Ecto neural progenitor cell (in vitro differentiated cells): ENCODE results near the gene ENAH.

Source experiments
- DNase-seq: peaks from one replicate; pipeline ENCODE4 v3.0.0-alpha.2; 2018; ENCODE audit warnings: low spot score

The ENAH gene

DNA sequence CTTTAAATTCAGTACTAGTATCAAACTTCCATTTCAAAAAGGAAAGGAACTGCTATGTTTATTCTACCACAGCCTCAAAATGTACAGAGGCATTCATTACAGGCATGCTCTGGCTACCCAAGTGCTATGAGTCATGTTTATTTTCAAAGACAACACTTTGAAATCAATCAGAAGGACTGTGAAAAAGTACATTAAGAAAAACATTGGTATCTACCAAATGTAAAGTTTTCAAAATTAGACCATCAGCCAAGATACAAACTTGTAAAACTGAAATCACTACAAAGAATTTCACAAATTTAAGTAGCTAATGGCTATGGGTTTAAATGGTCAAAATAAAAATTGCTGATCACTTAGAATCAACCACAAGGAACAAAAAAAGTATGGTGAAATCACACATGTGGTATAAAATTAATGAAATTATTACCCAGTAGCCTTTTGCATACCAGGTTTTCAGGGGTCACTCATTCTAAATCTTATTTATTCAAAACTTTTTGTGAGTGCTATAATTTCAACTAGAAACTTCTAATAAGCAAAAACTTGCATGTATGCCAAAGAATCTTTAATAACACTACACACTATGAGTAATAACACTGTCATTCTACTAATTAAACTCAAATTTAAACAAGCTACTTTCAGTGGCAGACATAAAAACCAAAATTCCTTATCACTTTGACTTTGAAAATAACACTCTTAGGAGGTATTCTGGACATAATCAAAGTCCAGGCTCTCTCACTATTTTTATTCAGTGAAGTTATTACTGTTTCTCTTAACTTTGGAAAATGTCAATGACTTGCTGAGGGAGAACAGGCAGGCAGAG, 49.2 kb downstream of the ENAH start:
- no peak for DNase-seq

DNA sequence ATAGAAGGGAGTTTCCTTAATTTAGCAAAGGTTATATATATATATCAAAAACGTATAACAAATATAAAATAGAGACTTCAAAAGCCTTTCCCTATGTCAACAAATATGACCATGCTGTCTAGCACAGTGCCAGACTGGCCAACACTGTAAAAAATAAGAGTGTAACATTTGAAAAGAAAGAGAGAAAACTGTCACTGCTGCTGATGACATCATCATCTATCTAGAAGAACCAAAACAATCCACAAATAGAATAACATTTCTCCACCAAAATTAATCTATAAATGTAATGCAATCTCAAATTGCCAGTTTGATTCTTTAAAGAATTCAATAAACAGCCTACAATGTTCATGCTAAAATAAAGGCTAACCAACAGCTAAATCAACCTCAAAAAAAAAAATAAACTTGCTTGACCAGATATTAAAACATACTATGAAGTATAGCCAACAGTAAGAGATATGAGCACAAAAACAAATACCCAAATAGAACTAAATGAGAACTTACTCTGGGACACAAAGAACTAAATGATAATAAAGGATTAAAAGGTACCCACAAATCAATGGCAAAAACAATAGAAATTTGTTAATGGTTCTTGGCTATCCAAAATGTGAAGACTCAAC, 50.2 kb downstream of the ENAH start:
- no peak for DNase-seq

- DNase-seq: no peak
Measured at GRCh38 chr1:225601902-225602589, 50.9 kb downstream of the ENAH start.

- no peak for DNase-seq
Measured at GRCh38 chr1:225598847-225599246, 54.1 kb downstream of the ENAH start.

- DNase-seq: no peak
Measured at GRCh38 chr1:225597926-225598575, 54.9 kb downstream of the ENAH start.

DNA sequence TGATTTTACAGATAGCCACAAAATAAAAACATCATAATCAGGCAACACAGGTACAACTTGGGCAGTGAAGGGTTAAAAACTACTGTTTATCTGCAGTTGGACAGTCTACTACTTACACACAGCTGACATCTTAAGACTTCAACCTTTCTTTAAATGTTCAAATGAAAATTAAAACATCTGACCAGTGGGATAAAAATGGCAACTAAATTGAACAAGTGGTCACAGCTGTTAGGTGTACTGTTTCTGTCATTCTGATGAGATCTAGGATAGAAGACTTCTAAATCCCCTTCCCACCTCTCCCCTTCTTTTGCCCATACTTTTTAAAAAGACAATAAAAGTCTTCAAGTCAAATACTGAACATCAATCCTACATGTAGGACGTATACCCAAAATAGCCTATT, 56.2 kb downstream of the ENAH start:
- DNase-seq: no peak

- DNase-seq: no peak
Measured at GRCh38 chr1:225595974-225596551, 56.9 kb downstream of the ENAH start.

GRCh38 chr1:225595452-225595851, 57.5 kb downstream of the ENAH start:
- no peak for DNase-seq

DNA sequence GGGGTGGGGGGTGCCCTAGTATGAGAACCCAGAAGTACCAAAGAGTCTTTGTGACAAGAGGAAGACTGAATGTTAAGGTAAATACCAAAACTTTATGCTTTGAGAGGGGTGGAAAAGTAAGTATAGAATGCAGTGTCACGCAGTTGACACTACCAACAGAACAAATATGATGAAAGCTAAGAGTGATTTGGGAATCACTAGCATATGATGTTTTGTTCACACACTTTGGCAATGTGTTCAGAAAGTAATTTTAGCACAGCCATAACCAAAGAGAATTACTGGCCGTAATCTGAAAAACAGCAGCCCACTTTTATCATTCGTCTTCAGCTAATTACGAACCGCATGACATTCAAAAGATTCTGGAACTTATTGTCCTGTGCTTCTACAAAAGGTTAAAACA, 59.5 kb downstream of the ENAH start:
- DNase-seq: no peak

GRCh38 chr1:225592362-225593025, 60.4 kb downstream of the ENAH start:
- no peak for DNase-seq

- no peak for DNase-seq
Measured at GRCh38 chr1:225587310-225587709, 65.6 kb downstream of the ENAH start.

GRCh38 chr1:225581186-225581585, 71.7 kb downstream of the ENAH start:
- DNase-seq: no peak

DNA sequence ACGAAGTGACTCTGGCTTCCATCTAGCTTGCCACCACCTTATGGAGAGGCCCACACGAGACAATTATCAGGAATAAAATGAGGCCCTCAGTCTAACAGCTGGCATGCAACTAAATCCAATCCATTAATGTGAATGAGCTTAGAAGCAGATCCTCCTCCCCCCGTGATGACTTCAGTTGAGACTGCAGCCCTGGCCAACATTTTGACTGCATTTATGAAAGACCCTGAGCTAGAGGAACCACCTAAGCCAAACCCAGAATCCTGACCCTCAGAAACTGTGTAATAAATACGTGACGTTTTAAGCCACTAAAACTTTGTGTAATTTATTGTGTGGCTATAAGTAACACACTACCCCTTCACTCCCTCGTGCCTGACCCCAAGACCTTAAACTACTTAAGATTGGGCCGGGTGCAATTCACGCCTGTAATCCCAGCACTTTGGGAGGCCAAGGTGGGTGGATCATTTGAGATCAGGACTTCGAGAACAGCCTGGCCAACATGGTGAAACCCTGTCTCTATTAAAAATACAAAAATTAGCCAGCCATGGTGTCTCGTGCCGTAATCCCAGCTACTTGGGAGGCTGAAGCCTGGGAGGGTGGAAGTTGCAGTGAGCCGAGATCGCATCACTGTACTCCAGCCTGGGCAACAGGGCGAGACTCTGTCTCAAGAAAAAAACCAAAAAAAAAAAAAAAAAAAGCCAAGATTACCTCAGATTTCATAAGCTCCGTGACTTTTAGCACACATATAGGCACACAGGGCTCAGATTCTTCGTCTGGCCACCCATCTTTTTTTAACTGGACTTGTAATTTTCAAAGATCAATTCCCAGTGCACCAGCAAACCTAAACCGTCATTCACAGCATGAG, 72.5 kb downstream of the ENAH start:
- DNase-seq: no peak

GRCh38 chr1:225578251-225578977, 74.5 kb downstream of the ENAH start:
- DNase-seq: no peak

- DNase-seq: no peak
Measured at GRCh38 chr1:225577241-225577640, 75.7 kb downstream of the ENAH start.

DNA sequence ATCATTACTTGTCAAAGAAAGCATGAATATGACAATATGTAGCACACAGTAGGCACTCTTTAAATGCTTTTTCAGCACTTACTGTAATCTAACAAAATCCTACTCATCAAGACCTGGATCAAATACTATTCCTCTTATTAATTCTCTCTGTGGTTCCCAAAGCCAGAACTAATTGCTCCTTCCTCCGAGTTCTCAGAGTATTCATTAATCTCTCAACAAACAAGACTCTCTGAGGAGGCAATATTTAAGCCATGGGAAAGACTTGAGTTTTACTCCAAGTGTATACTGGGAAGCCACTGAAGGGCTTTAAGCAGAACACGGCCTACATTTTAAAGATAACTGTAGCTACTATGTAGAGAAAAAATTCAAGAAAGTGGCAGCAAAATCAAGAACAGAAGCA, 79.7 kb downstream of the ENAH start:
- no peak for DNase-seq

- no peak for DNase-seq
Measured at GRCh38 chr1:225572422-225572821, 80.5 kb downstream of the ENAH start.

DNA sequence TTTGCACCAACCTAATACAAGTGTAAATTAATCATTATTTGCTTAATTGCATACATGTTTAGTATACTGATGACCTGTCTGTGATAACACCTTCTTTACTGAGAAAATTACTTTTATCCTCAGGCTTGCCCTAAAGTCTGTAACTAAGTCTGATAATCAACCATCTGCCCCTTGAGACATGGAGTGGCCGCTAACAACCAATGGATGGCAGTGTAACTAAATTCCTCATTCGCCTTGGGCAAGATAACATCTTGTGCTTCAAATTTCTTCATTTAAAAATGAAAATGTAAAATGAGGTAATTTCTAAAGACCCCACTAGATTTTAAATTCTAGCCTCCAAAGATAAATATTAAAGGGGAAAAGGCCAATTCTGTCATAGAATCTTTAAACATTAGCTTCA, 85.1 kb downstream of the ENAH start:
- no peak for DNase-seq

- DNase-seq: no peak
Measured at GRCh38 chr1:225565847-225566246, 87.1 kb downstream of the ENAH start.

- DNase-seq: no peak
Measured at GRCh38 chr1:225561675-225562074, 91.2 kb downstream of the ENAH start.
